ENCODE data around the gene RPS13. TPM values are rescaled to one million over a fixed set of nuclear protein-coding genes. Genes with fewer than 3 reads are reported as not detected.
"Not testable (repeated sequence)": the region's sequence is repeated elsewhere in the genome, so short reads cannot be mapped to it uniquely, and the experiment has no call there.

RPS13 gene
- total RNA-seq: 835 TPM
- long read RNA-seq, transcript RPS13-202 (6 exons, 646 nt): major isoform, 421 of 439 reads
- long read RNA-seq, transcript RPS13-203 (5 exons, 664 nt): minor isoform, 6 of 439 reads
- long read RNA-seq, partial matches to known transcripts: 1 of 439 reads
- long read RNA-seq, other reads (novel, unspliced or antisense): 2 of 439 reads

- H3K27ac ChIP-seq: peak within 1 kb of the TSS; percentile 92
- H3K9me3 ChIP-seq: no peaks in the 10 kb centered on the region
- peak within 1 kb of the TSS; percentile 80 for H3K4me3 ChIP-seq
- DNase-seq (peak; percentile 97), ATAC-seq (peak; percentile 99)
- TF ChIP-seq CTCF (IDR thresholded peaks at IDR 0.05): no peak
- intact Hi-C loops (cut with DNase I): no loop called here
- no peaks in the 10 kb centered on the region for H3K27me3 ChIP-seq (ENCODE audit: low read depth)
- peaks cover 30% of the 10 kb centered on the region for H3K4me1 ChIP-seq
- H3K36me3 ChIP-seq: peaks cover 35% of the 10 kb centered on the region
Measured at GRCh38 chr11:17077520-17078401, at the start of gene RPS13. RPS13 (minus strand) TSS chr11:17077667; CDS start chr11:17077641, 26 bp downstream.

GRCh38 chr11:17121981-17122380 lies 44.5 kb upstream of the RPS13 start:
- TF ChIP-seq CTCF (IDR thresholded peaks at IDR 0.05): no peak
- Histone ChIP-seq H3K27ac (no peak overlapping the region), H3K36me3 (peaks cover 79% of the 10 kb centered on the region), H3K4me1 (no peaks in the 10 kb centered on the region), H3K4me3 (no peak overlapping the region), H3K9me3 (no peaks in the 10 kb centered on the region), H3K27me3 (ENCODE audit: low read depth) (no peaks in the 10 kb centered on the region)
- DNase-seq (no peak), ATAC-seq (no peak)
- intact Hi-C loops (cut with DNase I): no loop called here

- ATAC-seq (no peak), DNase-seq (no peak)
- Histone ChIP-seq H3K9me3 (no peaks in the 10 kb centered on the region), H3K4me3 (no peak overlapping the region), H3K4me1 (no peaks in the 10 kb centered on the region), H3K36me3 (peaks cover 95% of the 10 kb centered on the region), H3K27me3 (ENCODE audit: low read depth) (no peaks in the 10 kb centered on the region), H3K27ac (no peak overlapping the region)
- no peak for TF ChIP-seq CTCF (IDR thresholded peaks at IDR 0.05)
- intact Hi-C loops (cut with DNase I): no loop called here
Measured at GRCh38 chr11:17117262-17117661, 39.8 kb upstream of the RPS13 start.

- H3K27ac ChIP-seq: no peak overlapping the region
- no peak overlapping the region for H3K4me3 ChIP-seq
- TF ChIP-seq CTCF (IDR thresholded peaks at IDR 0.05): no peak
- peaks cover 95% of the 10 kb centered on the region for H3K36me3 ChIP-seq
- no peaks in the 10 kb centered on the region for H3K4me1 ChIP-seq
- intact Hi-C loops (cut with DNase I): no loop called here
- H3K9me3 ChIP-seq: no peaks in the 10 kb centered on the region
- no peak for ATAC-seq
- no peak for DNase-seq
- H3K27me3 ChIP-seq (ENCODE audit: low read depth): no peaks in the 10 kb centered on the region
Measured at GRCh38 chr11:17116117-17116516, 38.6 kb upstream of the RPS13 start.

GRCh38 chr11:17107745-17108144 lies 30.3 kb upstream of the RPS13 start:
- ATAC-seq; intact Hi-C loops (cut with DNase I): not testable (repeated sequence)
- peaks cover 100% of the 10 kb centered on the region for H3K36me3 ChIP-seq

GRCh38 chr11:17105404-17106040 lies 28.1 kb upstream of the RPS13 start:
- H3K4me1 ChIP-seq; H3K4me3 ChIP-seq; H3K27ac ChIP-seq; H3K27me3 ChIP-seq (ENCODE audit: low read depth); DNase-seq; H3K9me3 ChIP-seq; ATAC-seq; intact Hi-C loops (cut with DNase I): not testable (repeated sequence)
- peaks cover 97% of the 10 kb centered on the region for H3K36me3 ChIP-seq

More at GRCh38 chr11:17107745-17108144, 30.3 kb upstream of the RPS13 start:
- not testable (repeated sequence) for H3K4me3 ChIP-seq; DNase-seq; H3K27ac ChIP-seq; H3K4me1 ChIP-seq; H3K9me3 ChIP-seq; H3K27me3 ChIP-seq (ENCODE audit: low read depth)
